Astrocyte (in vitro differentiated cells and primary cell): Measurements from ENCODE around the gene KLHL17.
"Not testable (repeated sequence)": the region's sequence is repeated elsewhere in the genome, so short reads cannot be mapped to it uniquely, and the experiment has no call there.

ENCODE experiments used
- EZH2 ChIP-seq: IDR thresholded peaks from 2 replicates; pipeline ENCODE4 v1.6.1; 2012; ENCODE audit warnings: mild to moderate bottlenecking, low read length, inconsistent platforms; ENCODE audit not compliant: insufficient read depth
- TF ChIP-seq, protein P1 (sequence below): IDR thresholded peaks from 2 replicates; pipeline ENCODE4 v1.5.1; 2011; ENCODE audit warnings: low read depth, mild to moderate bottlenecking, inconsistent platforms, low read length, moderate library complexity; ENCODE audit not compliant: insufficient read depth

DNA sequence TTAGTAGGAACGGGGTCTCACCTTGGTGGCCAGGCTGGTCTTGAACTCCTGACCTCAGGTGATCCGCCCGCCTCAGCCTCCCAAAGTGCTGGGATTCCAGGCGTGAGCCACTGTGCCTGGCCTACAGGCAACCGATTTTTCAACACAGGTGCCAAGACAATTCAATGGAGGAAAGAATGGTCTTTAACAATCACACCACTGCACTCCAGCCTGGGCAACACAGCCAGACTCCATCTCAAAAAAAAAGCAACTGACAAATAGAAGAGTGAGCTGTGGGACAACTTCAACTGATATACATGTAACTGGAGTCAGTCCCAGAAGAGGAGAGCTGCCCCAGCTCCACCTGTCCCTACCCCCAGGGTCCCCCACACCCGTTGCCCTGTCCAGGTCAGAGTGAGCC, 34.2 kb downstream of the KLHL17 start:
- TF ChIP-seq, protein P1, sequence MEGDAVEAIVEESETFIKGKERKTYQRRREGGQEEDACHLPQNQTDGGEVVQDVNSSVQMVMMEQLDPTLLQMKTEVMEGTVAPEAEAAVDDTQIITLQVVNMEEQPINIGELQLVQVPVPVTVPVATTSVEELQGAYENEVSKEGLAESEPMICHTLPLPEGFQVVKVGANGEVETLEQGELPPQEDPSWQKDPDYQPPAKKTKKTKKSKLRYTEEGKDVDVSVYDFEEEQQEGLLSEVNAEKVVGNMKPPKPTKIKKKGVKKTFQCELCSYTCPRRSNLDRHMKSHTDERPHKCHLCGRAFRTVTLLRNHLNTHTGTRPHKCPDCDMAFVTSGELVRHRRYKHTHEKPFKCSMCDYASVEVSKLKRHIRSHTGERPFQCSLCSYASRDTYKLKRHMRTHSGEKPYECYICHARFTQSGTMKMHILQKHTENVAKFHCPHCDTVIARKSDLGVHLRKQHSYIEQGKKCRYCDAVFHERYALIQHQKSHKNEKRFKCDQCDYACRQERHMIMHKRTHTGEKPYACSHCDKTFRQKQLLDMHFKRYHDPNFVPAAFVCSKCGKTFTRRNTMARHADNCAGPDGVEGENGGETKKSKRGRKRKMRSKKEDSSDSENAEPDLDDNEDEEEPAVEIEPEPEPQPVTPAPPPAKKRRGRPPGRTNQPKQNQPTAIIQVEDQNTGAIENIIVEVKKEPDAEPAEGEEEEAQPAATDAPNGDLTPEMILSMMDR = not testable (repeated sequence)
- not testable (repeated sequence) for TF ChIP-seq EZH2
